Measurements from ENCODE around the gene RSPH6A.

The RSPH6A gene

DNA sequence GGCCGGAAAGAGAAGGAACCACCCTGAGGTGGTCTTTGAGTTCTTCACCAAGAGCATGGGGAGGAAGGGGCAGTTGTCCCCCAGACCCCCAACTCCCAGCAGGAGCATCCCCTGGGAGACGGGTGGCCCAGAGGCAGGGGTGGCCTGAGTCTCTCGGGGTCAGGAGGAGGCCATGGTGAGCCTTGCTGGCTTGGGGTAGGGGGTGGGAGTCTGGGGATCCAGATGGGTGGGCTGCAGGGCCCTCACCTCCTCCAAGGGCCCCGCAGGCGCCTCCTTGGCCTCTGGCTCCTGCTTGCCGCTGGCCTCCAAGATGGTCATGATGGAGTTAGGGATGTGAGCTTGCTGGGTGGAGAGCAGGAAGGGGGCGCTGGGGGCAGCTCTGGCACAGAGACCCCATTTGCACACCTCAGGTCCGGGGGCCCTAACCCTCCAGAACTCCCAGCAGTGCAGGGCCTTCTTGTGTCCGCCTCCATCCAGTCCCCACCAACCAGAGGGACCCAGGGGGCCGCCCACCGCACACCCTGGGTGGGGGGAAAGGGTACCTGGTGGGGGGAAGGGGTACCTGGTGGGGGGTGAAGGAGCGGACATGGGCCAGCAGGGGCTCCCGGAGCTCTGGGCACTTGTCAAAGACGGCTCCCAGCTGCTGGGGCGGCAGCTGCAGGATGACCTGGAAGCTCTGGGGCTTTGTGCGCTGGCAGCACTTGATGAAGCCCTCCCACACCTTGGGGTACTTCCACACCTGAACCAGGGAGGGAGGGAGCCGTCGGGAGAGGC, 1.3 kb upstream of the RSPH6A start:
- no peak for TF ChIP-seq EZH2phosphoT487 (IDR thresholded peaks at IDR 0.05; ENCODE audit: borderline replicate concordance)
- no peak overlapping the region for H3K4me3 ChIP-seq (ENCODE audit: low read length, poor library complexity, severe bottlenecking)
- H3K9ac ChIP-seq (ENCODE audit: low read depth, low read length, poor library complexity, severe bottlenecking): no peak overlapping the region
- no peaks in the 10 kb centered on the region for H3K27me3 ChIP-seq (ENCODE audit: insufficient read depth, low read length, poor library complexity, severe bottlenecking)
- H3K9me2 ChIP-seq (replicated peaks; ENCODE audit: low read depth, low read length): no peaks in the 10 kb centered on the region
- no peaks in the 10 kb centered on the region for H3K9me3 ChIP-seq (ENCODE audit: insufficient read depth, low read depth, low read length)
- no peaks in the 10 kb centered on the region for H3K4me1 ChIP-seq (ENCODE audit: insufficient read depth, low read length, poor library complexity, severe bottlenecking)
- no peak overlapping the region for H2AFZ ChIP-seq (ENCODE audit: low read length)
- H3F3A ChIP-seq (ENCODE audit: low read depth): no peaks in the 10 kb centered on the region
- H3K79me2 ChIP-seq (ENCODE audit: insufficient read depth, low read length): no peaks in the 10 kb centered on the region
- peaks cover 2% of the 10 kb centered on the region for H4K20me1 ChIP-seq (ENCODE audit: insufficient read depth, low read length, poor library complexity, severe bottlenecking)
- no peak overlapping the region for H3K4me2 ChIP-seq (ENCODE audit: low read depth, low read length, poor library complexity, severe bottlenecking)
- peaks cover 7% of the 10 kb centered on the region; the same call in 1 of the 2 replicates for H3K36me3 ChIP-seq (ENCODE audit: insufficient read depth, low read length)

DNA sequence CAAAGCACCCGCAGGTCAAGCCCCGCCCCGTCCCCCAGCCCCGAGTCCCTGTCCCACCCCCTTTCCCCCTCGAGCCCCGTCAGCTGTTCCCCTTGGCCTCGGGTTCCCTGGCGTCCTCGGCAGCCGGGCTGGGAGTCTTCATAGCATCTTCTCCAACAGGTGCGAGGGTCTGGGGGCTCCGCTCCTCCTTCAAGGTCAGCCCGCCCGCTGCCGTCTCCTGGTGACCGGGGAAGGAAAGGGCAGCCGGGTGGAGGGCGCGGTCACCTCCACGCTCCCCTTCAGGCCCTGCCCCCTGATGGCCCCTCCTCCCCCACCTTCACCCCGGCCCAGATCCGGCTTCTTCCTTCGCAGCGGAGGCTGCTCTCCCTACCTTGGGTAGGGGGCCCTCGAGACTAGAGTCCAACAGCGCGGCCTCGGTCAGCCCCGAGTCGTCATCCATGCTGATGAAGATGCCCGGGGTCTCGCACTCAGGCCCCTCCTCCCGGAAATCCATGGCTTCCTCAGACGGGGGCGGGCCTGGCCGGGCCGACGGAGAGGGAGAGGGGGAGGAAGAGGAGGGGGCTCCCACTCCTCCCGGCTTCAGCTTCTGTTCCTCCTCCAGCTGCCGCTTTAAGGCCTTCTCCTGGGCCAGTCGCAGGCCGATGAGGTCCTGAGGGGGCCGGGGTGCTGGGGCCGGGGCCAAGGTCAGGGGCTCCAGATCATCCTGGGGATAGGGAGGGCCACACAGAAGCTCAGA, 541 bp upstream of the RSPH6A start:
- Histone ChIP-seq H3K79me2 (ENCODE audit: insufficient read depth, low read length) (no peaks in the 10 kb centered on the region), H3K36me3 (ENCODE audit: insufficient read depth, low read length) (peaks cover 7% of the 10 kb centered on the region; the same call in 1 of the 2 replicates), H3K9me3 (ENCODE audit: insufficient read depth, low read depth, low read length) (no peaks in the 10 kb centered on the region), H3K9ac (ENCODE audit: low read depth, low read length, poor library complexity, severe bottlenecking) (no peak overlapping the region), H3F3A (ENCODE audit: low read depth) (no peaks in the 10 kb centered on the region), H3K27me3 (ENCODE audit: insufficient read depth, low read length, poor library complexity, severe bottlenecking) (no peaks in the 10 kb centered on the region), H2AFZ (ENCODE audit: low read length) (no peak overlapping the region), H3K4me2 (ENCODE audit: low read depth, low read length, poor library complexity, severe bottlenecking) (no peak overlapping the region), H3K4me3 (ENCODE audit: low read length, poor library complexity, severe bottlenecking) (no peak overlapping the region), H3K9me2 (replicated peaks; ENCODE audit: low read depth, low read length) (no peaks in the 10 kb centered on the region), H4K20me1 (ENCODE audit: insufficient read depth, low read length, poor library complexity, severe bottlenecking) (no peaks in the 10 kb centered on the region), H3K4me1 (ENCODE audit: insufficient read depth, low read length, poor library complexity, severe bottlenecking) (no peaks in the 10 kb centered on the region)
- TF ChIP-seq, protein P1, sequence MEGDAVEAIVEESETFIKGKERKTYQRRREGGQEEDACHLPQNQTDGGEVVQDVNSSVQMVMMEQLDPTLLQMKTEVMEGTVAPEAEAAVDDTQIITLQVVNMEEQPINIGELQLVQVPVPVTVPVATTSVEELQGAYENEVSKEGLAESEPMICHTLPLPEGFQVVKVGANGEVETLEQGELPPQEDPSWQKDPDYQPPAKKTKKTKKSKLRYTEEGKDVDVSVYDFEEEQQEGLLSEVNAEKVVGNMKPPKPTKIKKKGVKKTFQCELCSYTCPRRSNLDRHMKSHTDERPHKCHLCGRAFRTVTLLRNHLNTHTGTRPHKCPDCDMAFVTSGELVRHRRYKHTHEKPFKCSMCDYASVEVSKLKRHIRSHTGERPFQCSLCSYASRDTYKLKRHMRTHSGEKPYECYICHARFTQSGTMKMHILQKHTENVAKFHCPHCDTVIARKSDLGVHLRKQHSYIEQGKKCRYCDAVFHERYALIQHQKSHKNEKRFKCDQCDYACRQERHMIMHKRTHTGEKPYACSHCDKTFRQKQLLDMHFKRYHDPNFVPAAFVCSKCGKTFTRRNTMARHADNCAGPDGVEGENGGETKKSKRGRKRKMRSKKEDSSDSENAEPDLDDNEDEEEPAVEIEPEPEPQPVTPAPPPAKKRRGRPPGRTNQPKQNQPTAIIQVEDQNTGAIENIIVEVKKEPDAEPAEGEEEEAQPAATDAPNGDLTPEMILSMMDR (conservative IDR thresholded peaks at IDR 0.05; ENCODE audit: low read length): no peak
- TF ChIP-seq EZH2phosphoT487 (IDR thresholded peaks at IDR 0.05; ENCODE audit: borderline replicate concordance): no peak

DNA sequence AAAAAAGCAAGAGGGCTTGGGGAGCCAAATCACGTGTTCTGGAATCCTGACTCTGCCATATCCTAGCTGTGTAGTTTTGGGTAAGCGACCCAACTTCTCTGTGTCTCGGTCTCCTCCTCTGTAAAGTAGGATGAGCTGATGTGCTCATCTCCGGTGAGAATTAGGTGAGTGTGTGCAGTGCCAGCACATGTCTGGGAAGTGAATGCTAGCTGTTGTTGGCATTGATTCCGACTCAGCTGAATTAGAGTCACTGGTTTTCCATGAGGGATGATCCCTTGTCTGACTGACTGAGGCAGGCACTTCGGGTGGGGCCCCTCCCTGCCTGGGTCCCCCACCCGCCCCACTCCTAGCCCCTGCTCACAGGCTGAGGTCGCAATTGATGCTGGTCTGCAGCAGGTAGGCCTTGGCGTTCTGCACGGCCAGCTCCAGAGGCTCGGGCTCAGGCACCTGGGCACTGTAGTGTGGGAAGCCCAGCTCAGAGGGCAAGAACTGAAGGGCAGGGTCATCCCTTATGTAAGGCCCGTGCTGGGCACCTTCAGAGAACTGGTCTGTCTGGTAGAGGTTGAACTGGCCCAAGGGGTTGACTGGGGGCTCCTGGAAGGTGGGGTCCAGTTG, 835 bp downstream of the RSPH6A start:
- H3K9me2 ChIP-seq (replicated peaks; ENCODE audit: low read depth, low read length): no peaks in the 10 kb centered on the region
- peaks cover 5% of the 10 kb centered on the region for H3K4me1 ChIP-seq (ENCODE audit: insufficient read depth, low read length, poor library complexity, severe bottlenecking)
- no peak overlapping the region for H3K4me3 ChIP-seq (ENCODE audit: low read length, poor library complexity, severe bottlenecking)
- no peaks in the 10 kb centered on the region for H3K27me3 ChIP-seq (ENCODE audit: insufficient read depth, low read length, poor library complexity, severe bottlenecking)
- H3K36me3 ChIP-seq (ENCODE audit: insufficient read depth, low read length): no peaks in the 10 kb centered on the region
- H3K9me3 ChIP-seq (ENCODE audit: insufficient read depth, low read depth, low read length): no peaks in the 10 kb centered on the region
- no peaks in the 10 kb centered on the region for H4K20me1 ChIP-seq (ENCODE audit: insufficient read depth, low read length, poor library complexity, severe bottlenecking)
- H2AFZ ChIP-seq (ENCODE audit: low read length): no peak overlapping the region
- no peak overlapping the region for H3K9ac ChIP-seq (ENCODE audit: low read depth, low read length, poor library complexity, severe bottlenecking)
- no peaks in the 10 kb centered on the region for H3K79me2 ChIP-seq (ENCODE audit: insufficient read depth, low read length)
- no peaks in the 10 kb centered on the region for H3F3A ChIP-seq (ENCODE audit: low read depth)
- H3K4me2 ChIP-seq (ENCODE audit: low read depth, low read length, poor library complexity, severe bottlenecking): no peak overlapping the region
- TF ChIP-seq, protein P1 (conservative IDR thresholded peaks at IDR 0.05; ENCODE audit: low read length): no peak
- TF ChIP-seq EZH2phosphoT487 (IDR thresholded peaks at IDR 0.05; ENCODE audit: borderline replicate concordance): no peak

Measured in Loucy (cell line).